SK-N-MC (cell line): ENCODE measurements around the gene CENPN.

Experiments used
- DNase-seq: peaks from one replicate; pipeline ENCODE4 v3.0.0-alpha.2; 2011; ENCODE audit warnings: low read depth, low spot score
- H3K27ac ChIP-seq: fragments of 200-600 bp; sonication (generic); 2 replicates; pipeline ENCODE4 v1.5.1; 2016; ENCODE audit warnings: mixed run types
- H3K36me3 ChIP-seq: fragments of 200-600 bp; sonication (generic); 2 replicates; pipeline ENCODE4 v1.6.1; 2017; ENCODE audit warnings: antibody characterized with exemption, low read length, mixed read lengths; ENCODE audit not compliant: insufficient read depth
- H3K4me3 ChIP-seq: fragments of 200-600 bp; sonication (generic); 2 replicates; pipeline ENCODE4 v1.5.1; 2016
- H3K9ac ChIP-seq: fragments of 200-600 bp; sonication (generic); 2 replicates; pipeline ENCODE4 v1.8.0; 2017; ENCODE audit warnings: mixed run types, mixed read lengths; ENCODE audit not compliant: insufficient read length
- H3K9me3 ChIP-seq: fragments of 200-600 bp; sonication (generic); 2 replicates; pipeline ENCODE4 v1.6.1; 2017; ENCODE audit warnings: low read depth, mild to moderate bottlenecking, antibody characterized with exemption, low read length, moderate library complexity, mixed read lengths
- EZH2 ChIP-seq: fragments of 200-600 bp; sonication (generic); IDR thresholded peaks from one replicate; pipeline ENCODE4 v1.6.1; 2017; ENCODE audit warnings: antibody characterized with exemption
- FOXP2 ChIP-seq: optimal IDR thresholded peaks from 2 replicates; pipeline ENCODE3; 2011; ENCODE audit warnings: mild to moderate bottlenecking, moderate library complexity; ENCODE audit not compliant: insufficient read depth; ENCODE audit errors: extremely low read length, control extremely low read depth
- POLR2AphosphoS5 ChIP-seq: IDR thresholded peaks from 2 replicates; pipeline ENCODE4 v1.6.1; 2012; ENCODE audit warnings: mild to moderate bottlenecking, low read depth, low read length, borderline replicate concordance

The CENPN gene, protein sequence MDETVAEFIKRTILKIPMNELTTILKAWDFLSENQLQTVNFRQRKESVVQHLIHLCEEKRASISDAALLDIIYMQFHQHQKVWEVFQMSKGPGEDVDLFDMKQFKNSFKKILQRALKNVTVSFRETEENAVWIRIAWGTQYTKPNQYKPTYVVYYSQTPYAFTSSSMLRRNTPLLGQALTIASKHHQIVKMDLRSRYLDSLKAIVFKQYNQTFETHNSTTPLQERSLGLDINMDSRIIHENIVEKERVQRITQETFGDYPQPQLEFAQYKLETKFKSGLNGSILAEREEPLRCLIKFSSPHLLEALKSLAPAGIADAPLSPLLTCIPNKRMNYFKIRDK

DNA sequence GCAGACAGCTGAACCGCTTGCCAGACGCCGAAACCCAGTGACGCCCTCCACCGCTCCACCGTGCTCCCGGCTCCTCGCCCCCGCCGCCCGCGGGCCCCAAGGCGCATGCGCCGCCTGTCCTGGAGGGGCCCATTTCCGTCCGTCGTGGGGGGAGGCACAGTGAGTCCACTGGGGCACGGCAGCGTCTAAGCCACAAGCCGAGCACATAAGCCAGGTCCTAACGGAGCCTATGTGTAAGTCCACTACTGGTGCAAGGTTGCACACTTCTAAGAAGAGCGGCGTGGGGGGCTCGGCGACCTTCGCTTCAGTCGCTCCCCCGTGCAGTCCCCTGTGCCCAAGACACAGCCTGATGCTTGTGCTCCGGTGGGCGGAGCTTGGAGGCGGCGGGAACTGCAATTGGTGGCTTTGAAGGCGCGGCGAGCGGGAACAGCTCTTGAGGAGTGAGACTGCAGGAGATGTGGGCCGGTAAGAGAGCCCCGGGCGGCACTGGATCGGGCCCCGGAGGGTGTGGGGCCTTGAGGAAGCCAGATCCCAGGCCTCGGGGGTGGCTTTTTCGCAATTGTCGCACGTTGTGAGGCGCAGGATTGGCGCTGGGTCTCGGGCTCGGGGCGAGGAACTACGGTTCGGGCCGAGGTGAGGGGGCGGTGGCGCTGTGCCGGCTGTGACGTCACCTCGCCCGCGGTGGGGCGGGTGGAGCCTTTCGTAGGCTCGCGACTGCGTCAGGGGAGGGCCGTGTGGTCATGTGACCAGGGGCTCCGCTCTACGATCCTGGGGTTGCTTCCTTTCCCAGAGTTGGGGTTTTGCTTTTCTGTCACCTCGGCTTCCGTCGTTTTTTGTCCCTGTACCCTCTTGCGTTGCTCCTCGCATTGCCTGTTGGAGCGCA, at the start of gene CENPN, which contains the start of gene CMC2:
Gene CENPN (plus strand): TSS at position 402 of the 883 bp plus-strand sequence. CDS start 4,726 bp downstream, outside the sequence.
Gene CMC2 (minus strand): TSS at position 73 of the 883 bp plus-strand sequence. CDS start 9,491 bp downstream, outside the sequence.
- Histone ChIP-seq H3K27ac (peak within 1 kb of the TSS; percentile 93), H3K36me3 (no peaks in the 10 kb centered on the region; the same call in 1 of the 2 replicates), H3K4me3 (peak within 1 kb of the TSS; percentile 89), H3K9me3 (no peaks in the 10 kb centered on the region), H3K9ac (peak within 1 kb of the TSS; percentile 91)
- peak; percentile 68 for DNase-seq
- peak; percentile 63 for TF ChIP-seq POLR2AphosphoS5
- TF ChIP-seq EZH2, result no peak
- TF ChIP-seq FOXP2, result peak; percentile 11

DNA sequence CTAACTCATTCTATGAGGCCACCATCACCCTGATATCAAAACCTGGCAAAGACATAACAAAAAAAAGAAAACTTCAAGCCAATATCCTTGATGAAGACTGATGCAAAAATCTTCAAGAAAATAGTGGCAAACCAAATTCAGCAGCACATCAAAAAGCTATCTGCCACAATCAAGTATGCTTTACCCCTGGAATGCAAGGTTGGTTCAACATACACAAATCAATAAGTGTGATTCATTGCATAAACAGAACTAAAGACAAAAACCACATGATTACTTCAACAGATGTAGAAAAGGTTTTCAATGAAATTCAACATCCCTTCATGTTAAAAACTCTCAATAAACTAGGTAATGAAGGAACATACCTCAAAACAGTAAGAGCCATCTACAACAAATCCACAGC, 48.7 kb upstream of the CENPN start:
- DNase-seq, result no peak
- H3K27ac ChIP-seq, result no peak overlapping the region
- H3K36me3 ChIP-seq, result no peaks in the 10 kb centered on the region
- H3K4me3 ChIP-seq, result no peak overlapping the region
- H3K9ac ChIP-seq, result no peak overlapping the region
- TF ChIP-seq POLR2AphosphoS5 (no peak), EZH2 (no peak), FOXP2 (no peak)
- no peaks in the 10 kb centered on the region for H3K9me3 ChIP-seq

DNA sequence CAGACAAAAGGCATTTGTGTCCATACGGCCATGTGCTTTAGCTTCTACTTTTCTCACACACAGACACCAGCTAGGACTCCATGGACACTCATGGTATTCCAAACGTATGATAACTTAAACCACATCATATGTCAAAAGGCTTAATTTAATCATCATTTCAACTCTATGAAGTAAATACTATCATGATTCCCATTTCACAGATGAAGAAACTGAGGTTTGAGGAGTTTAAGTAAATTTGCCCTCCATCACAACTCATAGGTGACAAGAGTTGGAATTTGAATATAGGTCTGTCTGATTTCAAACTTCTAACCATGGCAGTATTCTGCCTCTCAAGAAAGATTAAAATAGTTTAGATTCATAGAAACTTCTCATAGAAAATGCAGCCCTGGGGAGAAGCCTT, 44.1 kb upstream of the CENPN start:
- DNase-seq, result no peak
- no peak overlapping the region for H3K9ac ChIP-seq
- TF ChIP-seq FOXP2 (no peak), EZH2 (no peak), POLR2AphosphoS5 (no peak)
- no peak overlapping the region for H3K4me3 ChIP-seq
- no peaks in the 10 kb centered on the region for H3K9me3 ChIP-seq
- H3K27ac ChIP-seq, result no peak overlapping the region
- H3K36me3 ChIP-seq, result no peaks in the 10 kb centered on the region

DNA sequence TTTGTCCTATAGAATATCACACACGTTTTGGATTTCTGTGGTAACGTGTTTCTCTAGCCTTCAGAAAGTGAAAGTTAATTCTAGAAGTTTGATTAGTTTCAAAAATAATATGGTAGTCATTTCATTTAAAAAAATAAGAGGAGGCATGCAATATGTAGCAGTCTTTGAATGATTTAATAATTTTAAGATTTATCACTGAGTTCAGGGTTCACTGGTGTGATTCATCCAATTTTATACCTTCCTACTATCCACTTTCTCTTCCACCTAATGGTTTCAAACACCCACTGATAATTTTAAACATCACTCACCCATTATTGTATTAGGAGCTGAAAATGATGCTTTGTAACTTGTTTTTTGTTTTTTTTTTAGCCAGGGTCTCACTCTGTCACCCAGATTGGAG, 42.7 kb upstream of the CENPN start:
- H3K4me3 ChIP-seq, result no peak overlapping the region
- H3K9ac ChIP-seq, result no peak overlapping the region
- TF ChIP-seq EZH2, result no peak
- no peak for TF ChIP-seq FOXP2
- TF ChIP-seq POLR2AphosphoS5, result no peak
- no peaks in the 10 kb centered on the region for H3K9me3 ChIP-seq
- no peaks in the 10 kb centered on the region for H3K36me3 ChIP-seq
- no peak overlapping the region for H3K27ac ChIP-seq
- DNase-seq, result no peak

DNA sequence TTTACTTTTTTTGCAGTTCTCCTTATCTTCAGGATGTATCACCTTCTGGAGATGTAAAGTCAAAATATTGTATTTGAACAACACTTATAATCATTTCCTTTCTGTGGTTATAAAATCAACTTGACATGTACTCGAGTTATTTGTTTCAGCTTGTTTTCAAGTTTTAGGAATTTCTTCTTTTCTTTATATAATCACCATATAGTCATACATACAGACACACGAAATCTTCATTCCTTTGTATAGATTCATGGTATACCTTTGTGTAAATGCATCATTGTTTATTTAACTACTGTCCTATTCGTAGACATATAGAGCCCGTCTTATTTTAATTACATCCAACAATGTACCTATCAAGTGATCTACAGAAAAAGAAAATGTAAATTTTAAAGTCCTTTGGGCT, 40.4 kb upstream of the CENPN start:
- Histone ChIP-seq H3K4me3 (no peak overlapping the region), H3K27ac (no peak overlapping the region), H3K9me3 (no peaks in the 10 kb centered on the region), H3K36me3 (no peaks in the 10 kb centered on the region), H3K9ac (no peak overlapping the region)
- no peak for DNase-seq
- no peak for TF ChIP-seq POLR2AphosphoS5
- no peak for TF ChIP-seq FOXP2
- no peak for TF ChIP-seq EZH2

DNA sequence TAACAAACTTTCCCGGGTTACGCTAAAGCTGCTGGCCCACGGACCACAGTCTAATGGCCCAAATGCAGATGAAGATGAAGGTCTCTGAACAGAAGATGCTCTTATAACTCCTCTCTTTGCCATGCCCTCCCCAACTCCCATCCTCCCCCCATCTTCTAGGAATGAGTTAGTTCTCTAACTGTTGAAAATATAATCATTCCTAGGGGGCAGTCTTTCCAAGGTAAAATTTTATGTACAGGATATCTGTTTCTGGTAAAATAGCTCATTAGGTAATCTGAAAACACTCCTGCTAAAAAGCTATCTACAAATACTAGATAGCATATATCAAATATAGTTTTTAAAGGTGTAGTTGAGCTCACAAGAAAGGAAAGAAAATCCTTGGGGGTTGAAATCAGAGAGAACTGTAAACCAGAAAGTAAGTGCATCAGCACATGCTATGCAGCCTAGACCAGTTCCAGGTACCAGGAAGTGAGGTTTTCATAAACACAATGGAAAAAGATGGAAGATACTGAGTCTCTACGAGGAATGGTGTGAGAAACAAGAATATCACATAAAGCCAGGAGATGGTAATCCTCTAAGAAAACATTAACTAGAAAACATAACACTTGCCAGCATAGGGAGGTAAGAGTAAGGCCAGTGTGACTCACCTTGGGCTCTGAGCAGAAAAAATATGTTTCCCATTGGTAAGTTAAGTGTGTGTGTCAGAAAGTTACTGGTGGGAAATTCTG, 38.5 kb upstream of the CENPN start:
- no peak for DNase-seq
- Histone ChIP-seq H3K4me3 (no peak overlapping the region), H3K9me3 (no peaks in the 10 kb centered on the region), H3K9ac (no peak overlapping the region), H3K36me3 (no peaks in the 10 kb centered on the region), H3K27ac (no peak overlapping the region)
- TF ChIP-seq EZH2 (no peak), FOXP2 (no peak), POLR2AphosphoS5 (no peak)

DNA sequence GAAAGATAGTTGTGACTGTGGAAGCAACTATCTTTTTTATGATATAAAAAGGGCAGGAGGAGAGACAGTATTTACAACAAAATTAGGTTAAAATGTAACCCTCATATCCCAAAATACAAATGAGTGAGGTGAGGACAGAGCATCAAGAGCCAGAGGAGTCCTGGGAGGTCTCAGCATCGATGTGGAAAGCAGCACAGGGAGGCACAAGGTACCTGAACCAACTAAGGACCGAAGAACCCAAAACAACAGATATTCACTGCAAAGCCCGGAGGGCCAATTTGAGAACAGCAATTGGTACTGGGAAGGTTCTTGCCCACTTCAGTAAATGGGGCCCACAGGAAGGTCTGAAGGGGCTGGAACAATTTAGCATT, 37.9 kb upstream of the CENPN start:
- H3K9ac ChIP-seq, result no peak overlapping the region
- H3K27ac ChIP-seq, result no peak overlapping the region
- H3K36me3 ChIP-seq, result no peaks in the 10 kb centered on the region
- H3K4me3 ChIP-seq, result no peak overlapping the region
- no peak for TF ChIP-seq EZH2
- TF ChIP-seq POLR2AphosphoS5, result no peak
- no peaks in the 10 kb centered on the region for H3K9me3 ChIP-seq
- DNase-seq, result no peak

DNA sequence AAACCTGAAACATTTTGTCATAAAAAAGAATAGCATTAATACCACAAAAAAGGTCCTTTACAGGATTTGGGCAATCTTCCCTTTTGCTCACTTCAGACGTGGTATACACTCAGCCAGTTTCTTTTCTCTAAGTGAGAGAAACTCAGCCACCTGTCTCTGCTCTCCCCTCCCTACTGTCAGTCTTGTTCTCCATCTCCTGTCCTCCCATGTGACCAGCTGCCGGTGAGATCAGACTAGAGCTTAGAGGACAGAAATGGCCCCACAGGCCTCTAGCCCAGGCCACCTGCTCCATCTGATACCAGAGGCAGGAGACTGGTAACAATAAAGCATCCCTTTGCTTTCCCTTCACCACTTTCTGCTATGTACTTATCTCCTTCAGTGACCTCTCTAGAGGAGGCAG, 35.2 kb upstream of the CENPN start:
- no peak for TF ChIP-seq EZH2
- Histone ChIP-seq H3K4me3 (no peak overlapping the region), H3K9me3 (no peaks in the 10 kb centered on the region), H3K9ac (no peak overlapping the region), H3K36me3 (no peaks in the 10 kb centered on the region), H3K27ac (no peak overlapping the region)
- DNase-seq, result no peak

DNA sequence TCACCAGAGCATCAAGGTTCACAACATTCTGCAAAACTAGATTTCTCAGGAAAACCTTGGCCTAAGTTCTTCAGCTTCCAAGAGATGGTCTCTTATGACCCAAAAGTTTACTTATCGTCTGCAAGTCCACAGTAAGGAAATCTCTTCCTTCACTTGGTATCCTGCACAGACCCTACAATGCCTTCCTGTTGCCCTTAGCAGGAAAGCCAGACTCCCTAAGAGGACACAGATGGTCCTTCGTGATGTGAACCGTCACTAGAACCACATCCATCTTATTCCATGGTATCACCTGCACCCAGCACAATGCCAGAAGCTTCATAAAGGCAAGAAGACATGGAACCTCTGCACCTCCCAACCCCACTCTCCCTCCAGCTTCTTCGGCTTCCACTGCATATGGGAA, 34.4 kb upstream of the CENPN start:
- no peaks in the 10 kb centered on the region for H3K36me3 ChIP-seq
- TF ChIP-seq FOXP2 (no peak), EZH2 (no peak), POLR2AphosphoS5 (no peak)
- no peak overlapping the region for H3K4me3 ChIP-seq
- H3K9ac ChIP-seq, result no peak overlapping the region
- DNase-seq, result no peak
- H3K27ac ChIP-seq, result no peak overlapping the region
- H3K9me3 ChIP-seq, result no peaks in the 10 kb centered on the region
